Effector memory CD4-positive, alpha-beta T cell (primary cell): ENCODE measurements around the gene LDLRAD4.

ENCODE experiments used
- DNase-seq, 3 donors: peaks; one replicate each; pipeline ENCODE4 v3.0.0-alpha.2; 2020
- H3K27ac ChIP-seq: 2 replicates; pipeline ENCODE4 v1.7.0; 2013; ENCODE audit warnings: mild to moderate bottlenecking, low read length, moderate library complexity; ENCODE audit not compliant: insufficient read depth, poor library complexity, severe bottlenecking
- H3K27me3 ChIP-seq: replicated peaks from 2 replicates; pipeline ENCODE4 v1.7.0; 2013; ENCODE audit warnings: mild to moderate bottlenecking, low read length; ENCODE audit not compliant: insufficient read depth, control insufficient read depth, poor library complexity, severe bottlenecking
- H3K36me3 ChIP-seq: 2 replicates; pipeline ENCODE4 v1.7.0; 2013; ENCODE audit warnings: mild to moderate bottlenecking, low read length, moderate library complexity; ENCODE audit not compliant: control insufficient read depth, insufficient read depth
- H3K4me1 ChIP-seq: 2 replicates; pipeline ENCODE4 v1.7.0; 2013; ENCODE audit warnings: low read length, mild to moderate bottlenecking; ENCODE audit not compliant: control insufficient read depth, insufficient read depth, poor library complexity, severe bottlenecking
- H3K4me3 ChIP-seq: 2 replicates; pipeline ENCODE4 v1.7.0; 2013; ENCODE audit warnings: low read length, low read depth, mild to moderate bottlenecking; ENCODE audit not compliant: insufficient read depth, poor library complexity, severe bottlenecking
- H3K9me3 ChIP-seq: 2 replicates; pipeline ENCODE4 v1.7.0; 2013; ENCODE audit warnings: mild to moderate bottlenecking, low read length, moderate library complexity; ENCODE audit not compliant: control insufficient read depth

Gene LDLRAD4

DNA sequence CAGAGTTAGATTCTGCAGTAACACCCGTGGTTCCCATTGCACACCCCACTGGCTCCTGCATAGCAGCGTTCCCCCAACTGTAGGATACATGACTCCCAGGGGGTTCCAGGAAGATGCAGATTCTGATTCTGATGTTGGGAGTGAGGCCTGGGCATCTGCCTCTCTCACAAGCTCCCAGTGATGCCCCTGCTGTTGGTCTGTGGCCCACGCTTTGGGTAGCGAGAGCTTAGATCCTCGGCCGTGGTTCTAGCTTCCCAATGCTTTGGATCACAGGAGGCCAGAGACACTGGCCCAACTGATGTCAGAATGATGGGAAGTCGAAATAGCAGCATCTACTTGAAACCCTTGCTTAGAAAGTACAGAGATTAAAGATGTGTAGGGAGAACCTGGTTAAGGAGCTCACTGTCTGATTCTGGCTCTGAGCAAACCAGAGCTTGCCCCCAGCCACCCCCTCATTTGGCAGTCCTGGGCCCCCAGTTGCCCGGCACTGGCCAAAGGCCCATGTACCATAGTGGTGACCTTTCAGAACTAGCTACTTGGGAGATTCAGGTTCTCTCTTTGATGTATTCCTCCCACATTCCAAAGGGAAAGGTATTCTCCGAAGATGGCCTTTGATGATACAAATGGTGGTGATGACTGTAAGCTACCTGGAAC is 310.3 kb downstream of the LDLRAD4 start:
- Histone ChIP-seq H3K9me3 (no peaks in the 10 kb centered on the region), H3K36me3 (peaks cover 9% of the 10 kb centered on the region), H3K4me3 (no peak overlapping the region), H3K27me3 (no peaks in the 10 kb centered on the region), H3K27ac (no peak overlapping the region), H3K4me1 (no peaks in the 10 kb centered on the region)
- DNase-seq = no peak

DNA sequence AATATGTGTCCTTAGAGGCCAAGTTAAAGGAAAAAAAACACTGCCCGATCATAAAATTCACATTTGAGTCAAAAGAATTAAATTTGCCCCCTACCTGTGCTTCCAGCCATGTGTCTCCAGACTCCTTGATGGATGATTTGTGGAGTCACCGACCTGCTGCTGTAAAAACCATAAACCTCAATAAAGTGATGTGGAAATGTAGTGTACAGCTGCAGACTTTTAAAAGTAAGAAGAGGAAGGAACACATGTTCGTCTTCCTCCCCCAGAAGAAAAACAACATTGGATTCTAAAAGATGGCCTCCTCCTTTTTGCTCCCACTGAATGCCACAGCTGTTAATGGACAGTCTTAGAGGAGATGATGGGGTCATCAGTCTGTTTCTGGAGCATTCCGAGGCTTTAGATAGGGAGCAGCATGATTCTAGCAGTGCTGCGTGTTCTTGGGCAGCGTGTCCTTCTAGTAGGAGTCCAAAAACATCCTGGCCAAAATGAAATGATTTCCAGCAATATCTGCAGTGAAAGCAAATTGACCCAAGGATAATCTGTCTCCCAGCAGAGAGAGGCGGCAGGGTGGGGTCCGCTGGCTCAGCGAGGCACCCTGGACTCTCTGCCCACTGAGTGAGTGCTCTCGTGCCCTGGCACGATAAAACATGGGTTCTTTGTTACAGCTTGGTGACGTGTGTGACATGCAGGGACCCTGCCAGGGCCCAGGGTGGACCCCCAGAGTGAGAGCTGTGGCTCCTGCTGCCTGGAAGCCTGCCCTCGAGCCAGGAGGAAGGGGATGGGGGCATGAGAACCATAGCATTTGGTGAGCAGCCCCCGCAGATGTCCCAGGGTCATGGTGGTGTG is 311.7 kb downstream of the LDLRAD4 start:
- Histone ChIP-seq H3K27me3 (no peaks in the 10 kb centered on the region), H3K4me3 (no peak overlapping the region), H3K36me3 (peaks cover 9% of the 10 kb centered on the region), H3K27ac (no peak overlapping the region), H3K9me3 (no peaks in the 10 kb centered on the region), H3K4me1 (no peaks in the 10 kb centered on the region)
- no peak for DNase-seq

DNA sequence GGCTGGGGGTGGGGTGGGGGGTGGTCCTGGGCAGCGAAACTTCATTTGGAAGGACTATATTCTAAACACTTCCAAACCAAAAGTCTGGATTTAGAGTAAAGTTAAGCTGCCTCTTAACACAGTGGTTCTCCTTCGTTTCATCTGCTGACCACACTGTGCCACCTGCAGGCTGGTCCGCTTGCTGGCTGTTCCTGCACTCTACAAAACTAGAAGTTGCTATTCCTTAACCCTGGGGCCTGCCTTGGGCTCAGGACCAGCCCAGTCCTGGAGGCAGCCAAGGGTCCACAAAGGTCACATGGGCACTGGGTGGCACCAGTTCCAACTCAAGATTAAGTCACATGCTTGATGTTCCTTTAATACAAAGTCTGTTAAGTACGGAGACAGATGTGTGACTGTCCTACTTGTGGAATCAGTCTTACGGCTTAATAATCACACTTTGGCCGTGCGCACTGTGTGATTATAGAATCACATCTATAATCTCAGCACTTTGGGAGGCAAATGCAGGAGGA is 312.4 kb downstream of the LDLRAD4 start:
- Histone ChIP-seq H3K4me1 (no peaks in the 10 kb centered on the region), H3K27ac (no peak overlapping the region), H3K36me3 (peaks cover 2% of the 10 kb centered on the region), H3K27me3 (no peaks in the 10 kb centered on the region), H3K9me3 (no peaks in the 10 kb centered on the region), H3K4me3 (no peak overlapping the region)
- DNase-seq = no peak

- no peak for DNase-seq
- Histone ChIP-seq H3K4me3 (no peak overlapping the region), H3K4me1 (no peaks in the 10 kb centered on the region), H3K9me3 (no peaks in the 10 kb centered on the region), H3K36me3 (no peaks in the 10 kb centered on the region), H3K27ac (no peak overlapping the region), H3K27me3 (no peaks in the 10 kb centered on the region)
Measured at GRCh38 chr18:13531681-13532325, 313.2 kb downstream of the LDLRAD4 start.

DNA sequence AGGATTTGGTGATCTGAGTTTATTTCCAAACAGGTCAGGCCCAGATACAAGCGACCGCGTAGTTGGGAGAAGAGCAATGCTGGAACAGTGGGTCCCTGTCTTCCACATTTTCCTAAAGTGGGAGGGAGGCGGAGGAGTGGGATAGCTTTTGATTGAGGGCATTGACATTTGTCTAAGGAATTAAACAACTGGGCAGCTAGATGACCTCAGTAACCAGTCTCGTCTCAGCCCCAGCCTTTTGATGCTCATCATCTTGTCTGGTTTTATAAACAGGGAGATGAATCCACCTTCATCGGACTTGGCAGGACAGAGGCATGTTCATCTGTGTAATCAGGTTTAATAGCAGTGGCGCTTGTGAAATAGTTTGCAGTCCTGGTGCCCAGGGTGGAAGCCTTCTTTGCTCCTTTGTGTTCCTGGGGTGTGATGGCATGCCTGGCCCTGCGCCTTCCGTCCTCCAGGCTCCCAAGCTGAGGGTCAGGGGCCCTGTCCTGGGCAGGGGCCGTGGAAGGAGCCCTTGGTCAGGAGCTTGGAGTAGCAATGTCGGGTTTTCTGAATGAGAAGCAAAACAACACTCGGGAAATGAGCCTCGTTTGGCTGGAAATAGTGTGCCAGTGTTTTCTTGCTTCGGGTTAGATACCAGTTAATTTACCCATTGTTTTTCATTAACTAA is 314.0 kb downstream of the LDLRAD4 start:
- no peaks in the 10 kb centered on the region for H3K9me3 ChIP-seq
- H3K27me3 ChIP-seq = no peaks in the 10 kb centered on the region
- no peak overlapping the region for H3K27ac ChIP-seq
- H3K36me3 ChIP-seq = no peaks in the 10 kb centered on the region
- DNase-seq = no peak
- no peaks in the 10 kb centered on the region for H3K4me1 ChIP-seq
- H3K4me3 ChIP-seq = no peak overlapping the region

DNA sequence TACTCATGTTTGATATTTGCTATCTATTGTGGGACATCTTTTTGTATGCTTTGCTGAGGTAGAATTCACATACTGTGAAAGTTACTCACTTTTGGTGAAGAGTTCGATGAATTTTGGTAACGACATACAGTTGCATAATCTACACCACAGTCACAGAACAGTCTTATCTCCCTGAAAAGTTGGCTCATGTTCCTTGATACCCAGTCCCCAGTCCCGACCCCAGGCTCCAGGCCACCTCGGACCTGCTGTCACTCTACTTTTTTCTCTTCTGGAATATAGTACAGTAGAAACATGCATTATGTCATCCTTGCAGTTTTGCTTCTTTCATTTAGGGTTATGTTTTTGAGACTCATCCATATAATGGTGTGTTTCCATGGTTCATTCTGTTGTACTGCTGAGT is 316.1 kb downstream of the LDLRAD4 start:
- Histone ChIP-seq H3K36me3 (no peaks in the 10 kb centered on the region), H3K9me3 (no peaks in the 10 kb centered on the region), H3K4me3 (no peak overlapping the region), H3K27me3 (no peaks in the 10 kb centered on the region), H3K4me1 (no peaks in the 10 kb centered on the region), H3K27ac (no peak overlapping the region)
- no peak for DNase-seq

DNA sequence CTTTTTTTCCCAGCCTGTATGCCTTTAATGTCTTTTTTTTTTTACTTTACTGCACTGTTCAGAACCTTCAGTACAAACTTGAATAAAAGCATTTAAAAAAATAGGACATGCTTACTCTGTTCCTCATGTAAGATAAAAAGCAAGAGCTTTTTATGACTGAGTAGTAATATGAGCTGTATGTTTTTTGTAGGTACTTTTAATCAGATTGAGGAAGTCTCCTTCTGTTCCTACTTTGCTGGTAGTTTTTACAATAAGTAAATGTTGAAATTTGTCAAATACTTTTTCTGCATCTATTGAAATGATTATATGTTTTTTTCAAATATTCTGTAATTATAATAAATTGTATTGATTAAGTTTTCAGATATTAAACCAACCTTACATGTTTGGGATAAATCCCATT is 318.0 kb downstream of the LDLRAD4 start:
- Histone ChIP-seq H3K27ac (no peak overlapping the region), H3K27me3 (no peaks in the 10 kb centered on the region), H3K4me1 (no peaks in the 10 kb centered on the region), H3K4me3 (no peak overlapping the region), H3K36me3 (no peaks in the 10 kb centered on the region), H3K9me3 (no peaks in the 10 kb centered on the region)
- DNase-seq = no peak

DNA sequence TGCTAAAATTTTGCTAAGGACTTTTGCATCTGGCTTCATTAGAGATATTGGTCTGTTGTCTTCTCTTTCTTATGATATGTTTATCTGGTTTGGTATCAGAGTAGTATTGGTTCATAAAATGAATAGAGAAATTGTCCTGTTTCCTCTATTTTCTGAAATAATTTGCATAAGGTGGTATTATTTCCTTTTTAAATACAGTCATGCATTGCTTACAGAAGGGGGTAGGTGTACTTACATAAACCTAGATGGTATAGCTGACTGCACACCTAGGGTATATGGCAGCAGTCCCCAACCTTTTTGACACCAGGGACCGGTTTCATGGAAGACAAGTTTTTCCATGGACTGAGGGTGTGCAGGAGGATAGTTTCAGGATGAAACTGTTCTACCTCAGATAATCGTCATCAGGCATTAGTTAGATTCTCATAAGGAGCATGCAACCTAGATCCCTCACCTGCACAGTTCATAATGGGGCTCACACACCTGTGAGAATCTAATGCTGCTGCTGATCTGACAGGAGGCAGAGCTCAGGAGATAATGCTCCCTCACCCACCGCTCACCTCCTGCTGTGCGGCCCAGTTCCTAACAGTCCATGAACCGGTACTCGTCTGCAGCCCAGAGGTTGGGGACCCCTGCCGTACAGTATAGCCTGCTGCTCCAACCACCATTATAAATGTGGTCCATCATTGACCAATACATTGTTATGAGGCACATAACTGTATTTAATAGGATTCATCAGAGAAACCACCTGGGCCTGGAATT is 318.6 kb downstream of the LDLRAD4 start:
- no peaks in the 10 kb centered on the region for H3K36me3 ChIP-seq
- no peak overlapping the region for H3K4me3 ChIP-seq
- H3K27ac ChIP-seq = no peak overlapping the region
- H3K9me3 ChIP-seq = no peaks in the 10 kb centered on the region
- DNase-seq = no peak
- H3K4me1 ChIP-seq = no peaks in the 10 kb centered on the region
- no peaks in the 10 kb centered on the region for H3K27me3 ChIP-seq

GRCh38 chr18:13538630-13539029 is 320.1 kb downstream of the LDLRAD4 start:
- no peaks in the 10 kb centered on the region for H3K36me3 ChIP-seq
- DNase-seq = no peak
- H3K4me1 ChIP-seq = no peaks in the 10 kb centered on the region
- no peaks in the 10 kb centered on the region for H3K9me3 ChIP-seq
- no peak overlapping the region for H3K4me3 ChIP-seq
- H3K27me3 ChIP-seq = no peaks in the 10 kb centered on the region
- H3K27ac ChIP-seq = no peak overlapping the region
